Left hindlimb (tissue), 1 donor: ENCODE data around the gene FANCF.
A peak's percentile ranks its signal among the peaks of the same experiment; 100 is the strongest.

Source experiments
- DNase-seq: peaks from one replicate; pipeline ENCODE4 v3.0.0-alpha.2; 2018

Gene FANCF

GRCh38 chr11:22624742-22625447, 728 bp downstream of the FANCF start:
- DNase-seq: peak; percentile 78

- no peak for DNase-seq
Measured at GRCh38 chr11:22617868-22618267, 7.8 kb downstream of the FANCF start.

- DNase-seq: no peak
Measured at GRCh38 chr11:22603933-22604332, 21.7 kb downstream of the FANCF start.

GRCh38 chr11:22602504-22602903, 23.1 kb downstream of the FANCF start:
- no peak for DNase-seq

GRCh38 chr11:22599458-22599857, 26.2 kb downstream of the FANCF start:
- no peak for DNase-seq

- no peak for DNase-seq
Measured at GRCh38 chr11:22597062-22597461, 28.6 kb downstream of the FANCF start.

GRCh38 chr11:22584976-22585375, 40.6 kb downstream of the FANCF start:
- peak; percentile 29 for DNase-seq

- DNase-seq: no peak
Measured at GRCh38 chr11:22583963-22584492, 41.6 kb downstream of the FANCF start.

GRCh38 chr11:22582151-22582410, 43.5 kb downstream of the FANCF start:
- DNase-seq: no peak

- no peak for DNase-seq
Measured at GRCh38 chr11:22581354-22582150, 44.1 kb downstream of the FANCF start.

GRCh38 chr11:22577854-22578253, 47.8 kb downstream of the FANCF start:
- no peak for DNase-seq
